Parathyroid adenoma (tissue), 2 donors: ENCODE results near the gene TEKT5.
"Not testable (repeated sequence)": the region's sequence is repeated elsewhere in the genome, so short reads cannot be mapped to it uniquely, and the experiment has no call there.

Experiments used
- H2AFZ ChIP-seq: fragments of 300-600 bp; sonication (generic); one replicate; pipeline ENCODE4 v1.7.0; 2017; ENCODE audit warnings: antibody characterized with exemption, mild to moderate bottlenecking
- H3K27ac ChIP-seq: fragments of 300-600 bp; sonication (generic); one replicate; pipeline ENCODE4 v1.7.0; 2017
- H3K27me3 ChIP-seq: fragments of 300-600 bp; sonication (generic); one replicate; pipeline ENCODE4 v1.7.0; 2017; ENCODE audit warnings: low read length; ENCODE audit not compliant: control insufficient read depth, insufficient read depth
- H3K36me3 ChIP-seq: fragments of 300-600 bp; sonication (generic); one replicate; pipeline ENCODE4 v1.7.0; 2017; ENCODE audit warnings: low read length; ENCODE audit not compliant: control insufficient read depth, insufficient read depth
- H3K4me1 ChIP-seq: fragments of 300-600 bp; sonication (generic); one replicate; pipeline ENCODE4 v1.7.0; 2017; ENCODE audit warnings: control low read depth
- H3K4me2 ChIP-seq: fragments of 300-600 bp; sonication (generic); one replicate; pipeline ENCODE4 v1.7.0; 2017; ENCODE audit warnings: low read length
- H3K4me3 ChIP-seq: fragments of 300-600 bp; sonication (generic); one replicate; pipeline ENCODE4 v1.7.0; 2017; ENCODE audit warnings: low read depth, low read length
- H3K79me2 ChIP-seq: fragments of 300-600 bp; sonication (generic); one replicate; pipeline ENCODE4 v1.7.0; 2017; ENCODE audit warnings: control low read depth
- H3K9ac ChIP-seq: fragments of 300-600 bp; sonication (generic); one replicate; pipeline ENCODE4 v1.7.0; 2017; ENCODE audit warnings: mild to moderate bottlenecking
- H3K9me3 ChIP-seq: fragments of 300-600 bp; sonication (generic); one replicate; pipeline ENCODE4 v1.7.0; 2017; ENCODE audit warnings: low read length; ENCODE audit not compliant: control insufficient read depth
- TF ChIP-seq, protein P1 (sequence below): fragments of 300-600 bp; sonication (generic); IDR thresholded peaks from one replicate; pipeline ENCODE4 v1.7.0; 2017; ENCODE audit warnings: antibody characterized with exemption, mild to moderate bottlenecking
- donor health status: primary hyperparathyroidism.

The TEKT5 gene

DNA sequence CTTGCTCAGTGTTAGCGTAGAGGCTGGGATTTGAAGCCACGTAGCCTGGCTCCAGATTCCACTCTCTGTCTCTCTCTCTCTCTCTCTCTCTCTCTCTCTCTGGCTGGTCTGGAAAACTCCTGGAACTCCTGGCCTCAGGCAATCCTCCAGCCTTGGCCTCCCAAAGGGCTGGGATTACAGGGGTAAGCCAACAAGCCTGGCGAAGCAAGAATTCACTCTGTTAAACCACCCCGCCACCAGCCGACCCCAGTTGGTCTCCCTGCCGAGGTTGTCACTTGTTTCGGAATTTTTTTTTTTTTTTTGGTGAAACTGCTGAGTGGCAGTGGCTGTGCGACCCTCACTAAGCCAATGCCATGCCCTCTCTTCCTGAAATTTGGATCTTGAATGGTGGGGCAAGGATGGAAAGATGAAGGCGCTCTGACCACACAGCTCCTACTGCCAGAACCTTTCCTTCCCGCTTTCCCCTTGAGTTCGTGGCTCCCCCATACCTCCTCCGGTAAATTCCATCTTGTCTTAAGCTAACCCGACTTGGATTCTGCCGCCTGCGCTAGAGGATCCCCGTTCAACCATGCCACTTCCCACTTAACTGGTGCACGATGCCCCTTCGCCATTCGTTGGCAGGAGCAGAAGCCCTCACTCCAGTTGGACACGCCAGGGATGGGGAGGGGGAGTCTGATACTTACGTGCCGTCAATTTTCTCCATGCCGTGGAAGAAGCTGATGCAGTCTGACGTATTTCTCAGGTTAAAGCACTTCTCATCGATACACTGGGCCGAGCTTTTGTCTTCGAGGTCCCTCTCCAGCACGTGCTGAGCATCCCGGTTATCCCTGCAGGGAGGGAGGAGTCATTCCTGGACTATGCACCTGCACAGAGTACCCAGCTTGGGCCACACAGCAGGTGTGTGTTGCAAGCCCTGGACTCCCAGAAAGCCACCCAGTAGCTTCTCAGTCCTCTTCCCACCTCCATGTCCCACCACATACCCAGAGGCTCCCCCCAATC is 13.1 kb downstream of the TEKT5 start:
- H3K4me1 ChIP-seq, result peaks cover under 1% of the 10 kb centered on the region
- no peaks in the 10 kb centered on the region for H3K9me3 ChIP-seq
- TF ChIP-seq, protein P1, sequence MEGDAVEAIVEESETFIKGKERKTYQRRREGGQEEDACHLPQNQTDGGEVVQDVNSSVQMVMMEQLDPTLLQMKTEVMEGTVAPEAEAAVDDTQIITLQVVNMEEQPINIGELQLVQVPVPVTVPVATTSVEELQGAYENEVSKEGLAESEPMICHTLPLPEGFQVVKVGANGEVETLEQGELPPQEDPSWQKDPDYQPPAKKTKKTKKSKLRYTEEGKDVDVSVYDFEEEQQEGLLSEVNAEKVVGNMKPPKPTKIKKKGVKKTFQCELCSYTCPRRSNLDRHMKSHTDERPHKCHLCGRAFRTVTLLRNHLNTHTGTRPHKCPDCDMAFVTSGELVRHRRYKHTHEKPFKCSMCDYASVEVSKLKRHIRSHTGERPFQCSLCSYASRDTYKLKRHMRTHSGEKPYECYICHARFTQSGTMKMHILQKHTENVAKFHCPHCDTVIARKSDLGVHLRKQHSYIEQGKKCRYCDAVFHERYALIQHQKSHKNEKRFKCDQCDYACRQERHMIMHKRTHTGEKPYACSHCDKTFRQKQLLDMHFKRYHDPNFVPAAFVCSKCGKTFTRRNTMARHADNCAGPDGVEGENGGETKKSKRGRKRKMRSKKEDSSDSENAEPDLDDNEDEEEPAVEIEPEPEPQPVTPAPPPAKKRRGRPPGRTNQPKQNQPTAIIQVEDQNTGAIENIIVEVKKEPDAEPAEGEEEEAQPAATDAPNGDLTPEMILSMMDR, result no peak
- no peak overlapping the region for H3K4me2 ChIP-seq
- no peaks in the 10 kb centered on the region for H3K36me3 ChIP-seq
- H3K27ac ChIP-seq, result no peak overlapping the region
- no peaks in the 10 kb centered on the region for H3K27me3 ChIP-seq
- no peaks in the 10 kb centered on the region for H3K79me2 ChIP-seq
- H2AFZ ChIP-seq, result no peak overlapping the region
- no peak overlapping the region for H3K4me3 ChIP-seq
- H3K9ac ChIP-seq, result no peak overlapping the region

DNA sequence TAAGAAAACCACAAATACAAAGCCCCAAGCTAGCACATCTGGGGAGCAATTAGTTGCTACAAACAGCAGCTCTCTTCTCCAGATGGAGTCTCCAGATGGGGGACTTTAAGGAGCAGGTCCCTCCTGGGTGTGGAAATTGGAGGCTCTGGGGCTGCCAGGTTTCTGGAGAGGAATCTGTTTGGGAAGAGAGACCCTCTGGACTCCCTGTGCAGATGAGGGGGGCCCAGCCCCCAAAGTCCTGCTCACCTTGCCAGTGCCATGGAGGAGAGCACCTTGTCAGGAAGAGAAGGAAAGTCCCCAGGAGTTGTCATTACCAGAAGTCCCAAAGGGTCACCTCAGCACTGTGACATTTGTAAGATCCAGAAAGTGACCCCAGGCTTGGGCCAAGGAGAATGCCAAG is 14.8 kb downstream of the TEKT5 start:
- Histone ChIP-seq H3K79me2 (no peaks in the 10 kb centered on the region), H2AFZ (no peak overlapping the region), H3K4me1 (peaks cover 15% of the 10 kb centered on the region), H3K9me3 (no peaks in the 10 kb centered on the region), H3K36me3 (no peaks in the 10 kb centered on the region), H3K27ac (no peak overlapping the region), H3K4me2 (no peak overlapping the region), H3K9ac (no peak overlapping the region), H3K4me3 (no peak overlapping the region), H3K27me3 (no peaks in the 10 kb centered on the region)
- TF ChIP-seq, protein P1, result no peak

DNA sequence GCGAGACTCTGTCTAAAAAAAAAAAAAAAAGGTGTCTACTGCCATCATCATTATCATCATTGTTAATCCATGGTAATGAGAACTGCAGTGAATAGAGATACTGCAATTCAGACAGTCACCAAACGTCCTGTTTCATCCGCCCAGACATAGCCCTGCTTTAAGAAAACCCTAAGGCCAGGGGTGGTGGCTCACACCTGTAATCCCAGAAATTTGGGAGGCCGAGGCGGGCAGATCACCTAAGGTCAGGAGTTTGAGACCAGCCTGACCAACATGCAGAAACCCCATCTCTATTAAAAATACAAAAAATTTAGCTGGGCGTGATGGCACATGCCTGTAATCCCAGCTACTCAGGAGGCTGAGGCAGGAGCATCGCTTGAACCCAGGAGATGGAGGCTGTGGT is 15.3 kb downstream of the TEKT5 start:
- H3K36me3 ChIP-seq, H3K79me2 ChIP-seq, H3K9me3 ChIP-seq, H3K4me2 ChIP-seq, H2AFZ ChIP-seq, H3K9ac ChIP-seq, H3K4me3 ChIP-seq, H3K27me3 ChIP-seq, H3K27ac ChIP-seq: not testable (repeated sequence)
- H3K4me1 ChIP-seq, result peaks cover 15% of the 10 kb centered on the region

DNA sequence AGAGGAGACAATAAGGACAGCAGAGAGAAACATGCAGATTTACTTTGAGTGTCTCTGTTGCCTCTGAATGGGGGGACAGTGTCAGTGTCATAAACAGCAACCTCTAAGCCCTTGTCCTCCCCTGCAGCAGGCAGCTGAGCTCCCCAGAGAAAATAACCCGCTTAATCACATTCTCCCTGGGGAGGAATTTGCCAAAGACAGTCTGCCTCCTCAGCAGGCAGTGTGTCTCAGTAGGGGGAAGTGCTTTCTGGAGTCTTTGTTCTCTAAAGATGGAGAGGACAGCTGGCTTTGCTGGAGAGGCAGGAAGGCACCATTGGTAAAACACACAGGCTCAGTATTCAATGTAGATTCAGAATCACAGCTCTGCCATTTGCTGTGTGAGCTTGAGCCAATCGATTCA is 16.1 kb downstream of the TEKT5 start:
- H3K9me3 ChIP-seq, result no peaks in the 10 kb centered on the region
- H3K4me2 ChIP-seq, result no peak overlapping the region
- no peak overlapping the region for H3K4me3 ChIP-seq
- TF ChIP-seq, protein P1, result no peak
- no peaks in the 10 kb centered on the region for H3K79me2 ChIP-seq
- H2AFZ ChIP-seq, result no peak overlapping the region
- H3K27me3 ChIP-seq, result no peaks in the 10 kb centered on the region
- no peak overlapping the region for H3K27ac ChIP-seq
- no peak overlapping the region for H3K9ac ChIP-seq
- no peaks in the 10 kb centered on the region for H3K36me3 ChIP-seq
- H3K4me1 ChIP-seq, result peaks cover 15% of the 10 kb centered on the region

DNA sequence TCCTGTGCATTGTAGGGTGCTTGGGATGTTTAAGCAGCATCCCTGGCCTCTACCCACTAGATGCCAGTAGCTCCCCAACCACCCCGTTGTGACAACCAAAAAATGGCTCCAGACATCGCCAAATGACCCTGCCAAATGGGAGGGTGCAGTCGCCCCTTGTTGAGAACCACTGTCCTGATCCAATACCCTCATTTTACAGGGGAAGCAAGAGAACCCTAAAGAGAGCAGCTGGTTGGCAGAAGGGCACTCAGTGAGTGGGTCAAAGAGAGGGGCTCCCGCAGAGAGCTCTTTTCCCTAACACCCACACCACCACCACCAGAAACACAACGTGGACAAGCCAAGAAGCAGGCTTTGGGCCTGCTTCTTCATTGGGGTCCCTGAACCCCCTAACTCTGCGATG is 18.4 kb downstream of the TEKT5 start:
- Histone ChIP-seq H3K36me3 (no peaks in the 10 kb centered on the region), H3K4me1 (peaks cover 15% of the 10 kb centered on the region), H3K27ac (peak overlapping the region; percentile 70), H3K79me2 (no peaks in the 10 kb centered on the region), H3K9me3 (no peaks in the 10 kb centered on the region), H3K27me3 (no peaks in the 10 kb centered on the region), H3K9ac (no peak overlapping the region), H3K4me3 (no peak overlapping the region), H3K4me2 (no peak overlapping the region), H2AFZ (peak overlapping the region; percentile 59)
- TF ChIP-seq, protein P1, result no peak
